Measurements from ENCODE around the gene TSPAN4. TPM values are rescaled to one million over a fixed set of nuclear protein-coding genes. Genes with fewer than 3 reads are reported as not detected.

The TSPAN4 gene
- total and polyA plus RNA-seq, 8 donors = 10.5 to 116 (median 28.4) TPM

- no peak overlapping the region for H3K4me3 ChIP-seq
- peaks cover 3 to 65% (median 46%) of the 10 kb centered on the region in 4 donors for H3K36me3 ChIP-seq
- no peaks in the 10 kb centered on the region for H3K27me3 ChIP-seq
- TF ChIP-seq POLR2AphosphoS5 (IDR thresholded peaks at IDR 0.05) = no peak
- TF ChIP-seq POLR2A (IDR thresholded peaks at IDR 0.05) = no peak
- TF ChIP-seq CTCF (IDR thresholded peaks at IDR 0.05) = no peak
- TF ChIP-seq EP300 (IDR thresholded peaks at IDR 0.05) = no peak
- no peaks in the 10 kb centered on the region for H3K4me1 ChIP-seq
- intact Hi-C loops (cut with DNase I; ENCODE audit: low total_unique reads) = no loop called here
- no peak for DNase-seq
- WGBS, 5 donors = 89 to 95% (median 91%) methylated on average over 5 to 12 of the region's 12 CpGs
- no peak overlapping the region for H3K27ac ChIP-seq
- no peaks in the 10 kb centered on the region for H3K9me3 ChIP-seq
Observed at GRCh38 chr11:868802-869201, 26.1 kb downstream of the TSPAN4 start.

- H3K36me3 ChIP-seq = peaks cover 3 to 61% (median 41%) of the 10 kb centered on the region in 4 donors
- no peaks in the 10 kb centered on the region for H3K9me3 ChIP-seq
- no peaks in the 10 kb centered on the region for H3K4me1 ChIP-seq
- H3K27me3 ChIP-seq = no peaks in the 10 kb centered on the region
- TF ChIP-seq POLR2A (IDR thresholded peaks at IDR 0.05) = no peak
- TF ChIP-seq POLR2AphosphoS5 (IDR thresholded peaks at IDR 0.05) = no peak
- TF ChIP-seq EP300 (IDR thresholded peaks at IDR 0.05) = no peak
- TF ChIP-seq CTCF (IDR thresholded peaks at IDR 0.05) = no peak
- intact Hi-C loops (cut with DNase I; ENCODE audit: low total_unique reads) = no loop called here
- H3K27ac ChIP-seq = no peak overlapping the region
- H3K4me3 ChIP-seq = no peak overlapping the region
- WGBS, 5 donors = 87 to 93% (median 89%) methylated on average over 11 to 25 of the region's 25 CpGs
- DNase-seq = no peak
Observed at GRCh38 chr11:869399-870126, 26.9 kb downstream of the TSPAN4 start.

GRCh38 chr11:870127-870413, 27.4 kb downstream of the TSPAN4 start:
- Histone ChIP-seq H3K4me1 (no peaks in the 10 kb centered on the region), H3K27ac (no peak overlapping the region), H3K9me3 (no peaks in the 10 kb centered on the region), H3K27me3 (no peaks in the 10 kb centered on the region), H3K4me3 (no peak overlapping the region), H3K36me3 (peaks cover 3 to 61% (median 40%) of the 10 kb centered on the region in 4 donors)
- WGBS, 5 donors = 58 to 77% (median 71%) methylated on average over 3 to 8 of the region's 8 CpGs
- intact Hi-C loops (cut with DNase I; ENCODE audit: low total_unique reads) = no loop called here
- DNase-seq = no peak
- TF ChIP-seq POLR2A (IDR thresholded peaks at IDR 0.05) (no peak), CTCF (IDR thresholded peaks at IDR 0.05) (no peak), EP300 (IDR thresholded peaks at IDR 0.05) (no peak), POLR2AphosphoS5 (IDR thresholded peaks at IDR 0.05) (no peak)

- Histone ChIP-seq H3K36me3 (peaks cover 3 to 61% (median 37%) of the 10 kb centered on the region in 4 donors), H3K4me1 (no peaks in the 10 kb centered on the region), H3K27me3 (no peaks in the 10 kb centered on the region), H3K4me3 (no peak overlapping the region), H3K27ac (no peak overlapping the region), H3K9me3 (no peaks in the 10 kb centered on the region)
- WGBS, 5 donors = 83 to 92% (median 91%) methylated on average over 3 to 8 of the region's 8 CpGs
- TF ChIP-seq EP300 (IDR thresholded peaks at IDR 0.05) = no peak
- no peak for TF ChIP-seq POLR2A (IDR thresholded peaks at IDR 0.05)
- no peak for TF ChIP-seq CTCF (IDR thresholded peaks at IDR 0.05)
- TF ChIP-seq POLR2AphosphoS5 (IDR thresholded peaks at IDR 0.05) = no peak
- intact Hi-C loops (cut with DNase I; ENCODE audit: low total_unique reads) = no loop called here
- DNase-seq = no peak
Observed at GRCh38 chr11:870418-870817, 27.8 kb downstream of the TSPAN4 start.

Measured in stomach (tissue), 9 donors.